ENCODE results near the gene ABHD11.
A peak's percentile ranks its signal among the peaks of the same experiment; 100 is the strongest.
"Not testable (repeated sequence)": the region's sequence is repeated elsewhere in the genome, so short reads cannot be mapped to it uniquely, and the experiment has no call there.

The ABHD11 gene

GRCh38 chr7:73722785-73723184, 15.8 kb downstream of the ABHD11 start:
- no peak for DNase-seq (ENCODE audit: low read depth)
- no peak overlapping the region for H3K4me3 ChIP-seq (ENCODE audit: low read depth, low read length)

DNA sequence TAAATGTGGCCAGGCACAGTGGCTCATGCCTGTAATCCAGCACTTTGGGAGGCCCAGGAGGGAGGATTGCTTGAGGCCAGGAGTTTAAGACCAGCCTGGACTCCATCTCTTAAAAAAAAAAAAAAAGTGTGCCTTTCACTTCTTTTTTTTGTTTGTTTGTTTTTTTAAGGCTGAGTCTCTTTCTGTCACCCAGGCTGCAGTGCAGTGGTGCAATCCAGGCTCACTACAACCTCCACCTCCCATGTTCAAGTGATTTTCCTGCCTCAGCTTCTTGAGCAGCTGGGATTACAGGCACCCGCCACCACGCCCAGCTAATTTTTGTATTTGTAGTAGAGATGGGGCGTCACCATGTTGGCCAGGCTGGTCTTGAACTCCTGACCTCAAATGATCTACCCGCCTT, 16.4 kb downstream of the ABHD11 start:
- not testable (repeated sequence) for DNase-seq (ENCODE audit: low read depth); H3K4me3 ChIP-seq (ENCODE audit: low read depth, low read length)

DNA sequence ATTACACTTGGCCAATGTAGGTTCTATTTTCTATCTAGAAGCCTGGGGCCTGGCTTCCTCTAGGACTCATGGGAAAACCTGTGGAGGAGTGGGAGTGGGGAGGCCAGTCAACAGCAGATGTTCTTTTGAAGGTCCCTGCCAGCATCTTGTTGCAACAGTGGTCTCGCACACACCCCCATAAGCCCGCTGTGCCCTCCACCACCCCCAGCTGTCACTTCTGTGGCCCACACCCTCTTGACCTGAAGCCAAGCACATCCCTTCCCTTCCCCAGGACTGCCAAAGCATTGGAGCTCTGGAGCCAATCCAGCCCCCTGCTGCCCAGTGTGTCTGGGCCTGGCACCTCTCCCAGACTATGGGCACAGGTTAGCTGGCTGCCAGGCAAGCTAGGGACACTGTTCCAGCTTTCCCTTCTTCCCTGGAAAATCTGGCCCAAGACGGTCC, 17.2 kb downstream of the ABHD11 start:
- no peak overlapping the region for H3K4me3 ChIP-seq (ENCODE audit: low read depth, low read length)
- DNase-seq (ENCODE audit: low read depth), result no peak

DNA sequence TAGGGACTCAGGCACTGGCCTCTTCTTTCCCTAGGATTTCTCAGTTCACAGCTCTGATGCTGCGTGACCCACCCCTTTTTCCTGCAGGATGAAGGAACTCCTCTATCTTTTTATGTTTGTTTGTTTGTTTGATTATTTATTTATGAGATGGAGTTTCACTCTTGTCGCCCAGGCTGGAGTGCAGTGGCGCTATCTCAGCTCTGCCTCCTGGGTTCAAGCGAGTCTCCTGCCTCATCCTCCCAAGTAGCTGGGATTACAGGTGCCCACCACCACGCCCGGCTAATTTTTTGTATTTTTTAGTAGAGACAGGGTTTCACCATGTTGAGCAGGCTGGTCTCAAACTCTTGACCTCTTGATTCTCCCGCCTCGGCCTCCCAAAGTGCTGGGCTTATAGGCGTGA, 18.2 kb downstream of the ABHD11 start:
- H3K4me3 ChIP-seq (ENCODE audit: low read depth, low read length); DNase-seq (ENCODE audit: low read depth): not testable (repeated sequence)

GRCh38 chr7:73719806-73720169, 18.8 kb downstream of the ABHD11 start:
- H3K4me3 ChIP-seq (ENCODE audit: low read depth, low read length), result peak overlapping the region; percentile 37
- no peak for DNase-seq (ENCODE audit: low read depth)

DNA sequence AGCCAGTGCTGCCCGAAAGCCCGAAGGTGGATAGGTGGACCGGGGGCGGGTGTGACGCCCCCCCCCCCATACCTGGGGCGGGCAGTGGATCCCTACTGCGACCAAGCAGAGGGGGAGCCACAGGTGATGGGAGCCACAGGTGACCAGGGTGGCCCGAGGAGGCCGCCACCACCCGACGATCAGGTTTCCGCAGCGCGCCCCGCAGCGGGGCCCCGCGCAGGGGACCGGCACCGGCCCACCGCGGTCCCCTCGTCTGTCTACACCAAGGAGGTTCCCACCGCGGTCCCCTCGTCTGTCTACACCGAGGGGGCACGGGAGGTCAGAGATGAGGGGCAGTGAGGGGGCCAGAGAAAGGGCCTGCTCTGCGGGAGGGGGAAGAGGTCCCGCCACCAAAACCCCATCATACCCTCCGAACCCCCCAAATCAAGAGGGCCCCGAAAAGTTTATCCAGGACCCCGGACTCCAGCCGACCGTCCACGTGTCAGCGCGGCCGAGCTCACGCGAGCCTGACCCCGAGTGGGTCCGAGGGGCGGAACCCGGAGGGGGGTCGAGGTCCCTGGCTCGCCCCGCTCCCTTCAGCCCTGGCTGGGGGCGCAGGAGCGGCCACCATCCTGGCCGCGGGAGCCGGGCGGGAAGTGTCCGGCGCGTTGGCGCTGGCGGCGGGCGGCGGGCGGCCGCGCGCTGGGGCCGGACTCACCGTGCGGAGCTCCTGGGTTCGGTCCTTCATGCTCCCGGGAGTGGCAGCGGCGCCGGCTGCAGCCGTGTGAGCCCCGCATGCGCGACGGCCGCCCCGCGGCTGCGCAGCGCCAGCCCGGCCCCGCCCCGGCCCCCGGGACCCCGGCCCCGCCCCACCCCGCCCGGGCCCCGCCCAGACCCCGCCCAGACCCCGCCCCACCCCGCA, 19.4 kb downstream of the ABHD11 start, which contains the start of gene STX1A:
TSS of gene STX1A (minus strand) at position 765 of the 901 bp plus-strand sequence. CDS start at position 727, 38 bp downstream.
- H3K4me3 ChIP-seq (ENCODE audit: low read depth, low read length), result peak within 1 kb of the TSS; percentile 81
- DNase-seq (ENCODE audit: low read depth), result no peak

DNA sequence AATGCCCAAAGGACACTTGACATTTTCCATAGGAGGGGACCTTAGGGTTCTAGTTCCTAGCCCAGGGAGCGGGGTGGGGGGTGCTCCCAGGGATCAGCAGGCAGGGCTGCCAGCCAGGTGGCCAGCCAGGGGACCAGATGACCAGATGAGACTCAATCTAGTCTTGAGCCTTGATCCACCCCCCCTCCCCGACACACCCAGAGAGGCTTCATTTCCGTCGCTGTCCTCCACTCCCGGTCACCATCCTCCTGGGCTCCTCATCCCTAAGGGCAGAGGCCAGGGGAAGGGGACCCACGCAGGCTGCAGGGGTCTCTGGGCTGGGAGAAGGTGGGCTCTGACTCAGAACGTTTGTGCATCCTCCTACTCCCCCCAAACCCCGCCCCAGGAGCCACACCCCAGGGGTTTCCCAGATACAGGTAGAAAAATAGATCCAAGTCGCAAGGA, 20.1 kb downstream of the ABHD11 start:
- DNase-seq (ENCODE audit: low read depth), result no peak
- peak overlapping the region; percentile 81 for H3K4me3 ChIP-seq (ENCODE audit: low read depth, low read length)

DNA sequence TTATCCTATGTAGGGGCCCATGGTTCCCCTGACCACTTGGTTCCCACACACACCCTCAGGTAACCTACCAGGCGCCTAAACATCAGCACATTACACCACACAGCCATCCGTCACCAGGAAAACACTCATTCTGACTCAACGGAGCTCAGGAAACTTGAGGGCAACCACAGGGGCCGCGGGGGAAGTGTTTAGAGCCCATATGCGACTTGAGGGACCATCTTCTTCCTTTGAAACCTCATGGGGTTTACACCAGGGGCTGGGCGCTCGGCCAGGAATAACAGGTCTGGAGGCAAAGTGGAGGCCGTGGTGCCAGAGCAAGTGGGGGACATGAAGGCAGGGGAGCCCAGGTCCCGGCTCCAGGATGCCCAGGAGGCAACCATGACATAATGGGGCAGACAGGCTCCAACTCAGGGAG, 20.6 kb downstream of the ABHD11 start:
- H3K4me3 ChIP-seq (ENCODE audit: low read depth, low read length), result peak overlapping the region; percentile 81
- DNase-seq (ENCODE audit: low read depth), result peak; percentile 81

DNA sequence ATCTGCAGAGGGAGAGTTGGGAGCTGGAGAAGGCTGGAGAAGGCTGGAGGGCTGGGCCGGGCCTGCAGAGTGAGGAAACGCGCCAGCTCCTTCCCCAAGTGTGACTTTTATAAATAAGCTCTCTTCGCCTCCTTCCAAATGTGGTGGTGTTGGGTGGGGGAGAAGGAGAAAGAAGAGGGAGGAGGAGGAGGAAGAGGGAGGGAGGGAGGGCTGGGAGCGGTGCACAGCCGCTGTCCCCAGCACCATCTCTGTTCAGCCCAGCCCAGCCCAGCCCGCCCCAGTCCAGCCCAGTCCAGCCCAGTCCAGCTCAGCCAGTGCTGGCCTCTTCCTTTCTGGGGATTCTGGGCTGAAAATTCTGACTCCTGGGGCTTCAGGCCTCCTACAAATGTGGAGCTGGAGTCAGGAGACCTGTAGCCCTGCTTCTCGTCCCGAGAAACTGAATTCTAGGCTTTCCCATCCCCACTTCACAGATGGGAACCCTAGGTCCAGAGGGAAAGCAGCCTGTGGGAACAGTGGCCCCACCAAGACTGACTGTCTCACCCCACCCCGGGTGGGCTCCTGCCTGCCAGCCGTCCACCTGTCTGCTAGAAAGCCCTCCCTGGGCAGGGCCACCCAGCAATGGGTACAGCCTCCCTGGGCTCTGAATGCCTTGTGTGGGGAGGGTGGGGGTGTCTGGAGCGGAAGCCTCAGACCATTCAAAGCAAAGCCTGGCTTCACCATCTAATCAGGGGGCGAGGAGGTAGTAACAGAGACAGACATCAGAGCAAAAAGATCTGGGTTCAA, 21.4 kb downstream of the ABHD11 start:
- peak overlapping the region; percentile 81 for H3K4me3 ChIP-seq (ENCODE audit: low read depth, low read length)
- DNase-seq (ENCODE audit: low read depth), result no peak

- no peak overlapping the region for H3K4me3 ChIP-seq (ENCODE audit: low read depth, low read length)
- DNase-seq (ENCODE audit: low read depth), result no peak
These were observed 22.2 kb downstream of the ABHD11 start for GRCh38 chr7:73716318-73716890.

DNA sequence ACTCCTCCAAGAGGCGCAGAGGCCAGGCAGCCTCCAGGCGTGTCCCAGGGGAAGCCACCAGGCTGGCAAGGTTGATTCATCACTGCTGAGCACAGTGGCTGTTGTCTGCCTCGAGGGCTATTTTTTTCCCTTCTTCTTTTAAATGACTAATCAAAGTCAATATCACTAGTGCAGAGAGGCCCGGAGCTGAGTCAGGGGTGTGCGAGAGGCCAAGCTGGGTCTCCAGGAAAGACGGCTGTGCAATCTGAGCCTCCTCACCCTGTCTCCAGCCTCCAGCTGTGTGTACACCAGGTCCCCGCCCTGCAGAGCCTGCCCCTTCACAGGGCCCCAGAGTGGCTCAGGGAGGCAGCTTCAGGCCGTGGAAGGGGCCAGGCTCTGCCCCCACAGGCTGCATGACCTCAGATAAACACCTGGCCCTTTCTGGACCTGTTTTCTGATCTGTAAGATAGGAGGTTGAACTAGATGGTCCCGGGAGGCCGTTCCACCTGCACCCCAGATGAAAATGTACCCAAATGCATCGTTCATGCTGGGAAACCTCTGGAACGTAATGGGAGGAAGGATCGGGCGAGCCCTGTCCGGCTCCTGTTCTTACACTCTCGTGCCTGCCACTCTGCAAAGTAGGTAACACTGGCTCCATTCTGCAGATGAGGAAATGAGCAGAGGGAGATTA, 22.8 kb downstream of the ABHD11 start:
- no peak overlapping the region for H3K4me3 ChIP-seq (ENCODE audit: low read depth, low read length)
- DNase-seq (ENCODE audit: low read depth), result peak; percentile 96

DNA sequence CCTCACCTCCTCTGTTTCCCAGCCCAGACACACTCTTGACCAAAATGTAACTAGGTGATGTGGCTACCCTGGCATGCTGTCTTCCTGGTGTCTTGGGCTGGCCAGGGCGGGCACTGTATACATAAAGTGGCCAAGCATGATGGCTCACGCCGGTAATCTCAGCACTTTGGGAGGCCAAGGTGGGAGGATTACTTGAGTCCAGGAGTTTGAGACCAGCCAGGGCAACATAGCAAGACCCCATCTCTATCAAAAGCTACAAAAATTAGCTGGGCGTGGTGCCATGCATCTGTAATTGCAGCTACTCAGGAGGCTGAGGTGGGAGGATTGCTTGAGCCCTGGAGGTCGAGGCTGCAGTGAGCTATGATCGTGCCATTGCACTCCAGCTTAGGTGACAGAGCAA, 25.3 kb downstream of the ABHD11 start:
- not testable (repeated sequence) for H3K4me3 ChIP-seq (ENCODE audit: low read depth, low read length); DNase-seq (ENCODE audit: low read depth)

GRCh38 chr7:73712773-73713172, 25.8 kb downstream of the ABHD11 start:
- no peak for DNase-seq (ENCODE audit: low read depth)
- no peak overlapping the region for H3K4me3 ChIP-seq (ENCODE audit: low read depth, low read length)

GRCh38 chr7:73708961-73709549, 29.5 kb downstream of the ABHD11 start:
- DNase-seq (ENCODE audit: low read depth), result no peak

GRCh38 chr7:73707045-73707631, 31.5 kb downstream of the ABHD11 start:
- no peak overlapping the region for H3K4me3 ChIP-seq (ENCODE audit: low read depth, low read length)
- no peak for DNase-seq (ENCODE audit: low read depth)

More at GRCh38 chr7:73708961-73709549, 29.5 kb downstream of the ABHD11 start:
- H3K4me3 ChIP-seq (ENCODE audit: low read depth, low read length), result no peak overlapping the region

DNA sequence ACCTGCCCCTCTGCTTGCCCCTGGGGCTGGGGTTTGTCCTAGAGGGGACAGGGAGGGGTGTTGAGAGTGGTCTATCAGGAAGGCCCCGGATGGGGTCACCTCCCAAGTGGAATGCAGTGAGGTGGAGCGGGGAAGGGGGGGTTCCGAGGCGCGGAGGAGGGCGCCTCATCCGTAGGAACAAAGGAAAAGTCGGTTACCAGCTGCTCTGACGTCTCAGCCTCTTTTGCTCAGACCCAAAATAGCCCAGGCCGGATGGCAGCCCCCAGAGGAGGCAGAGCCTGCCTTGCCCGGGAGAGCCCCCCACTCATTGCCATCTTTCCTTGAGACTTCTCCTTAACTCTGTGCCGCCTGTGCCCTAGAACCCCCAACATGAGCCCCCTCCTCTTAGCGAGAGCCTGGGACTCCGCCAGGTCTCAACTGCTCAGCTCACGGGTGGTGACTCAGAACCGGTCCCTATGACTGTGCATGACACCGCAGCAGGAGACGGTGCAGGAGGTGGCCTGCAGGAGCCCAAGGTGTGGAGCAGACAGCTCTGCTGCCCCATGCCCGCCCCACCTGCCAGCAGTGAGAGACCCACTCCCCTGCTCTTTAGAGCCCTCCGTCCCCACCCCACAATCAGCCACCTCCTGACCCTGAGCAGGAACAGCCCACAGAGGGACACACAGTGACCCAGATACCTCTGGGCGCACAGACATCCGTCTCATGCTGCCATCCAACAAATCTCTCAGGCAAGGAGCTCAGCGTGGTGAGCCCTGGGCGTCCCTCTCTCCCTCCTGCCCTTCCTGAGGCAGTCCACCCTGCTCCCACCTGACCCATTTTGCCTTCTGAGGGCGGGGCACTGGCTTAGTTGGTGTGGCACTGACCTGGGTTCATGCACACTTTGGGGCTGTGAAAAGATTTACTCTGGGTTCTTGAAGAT, 32.2 kb downstream of the ABHD11 start:
- DNase-seq (ENCODE audit: low read depth), result no peak
- H3K4me3 ChIP-seq (ENCODE audit: low read depth, low read length), result no peak overlapping the region

- DNase-seq (ENCODE audit: low read depth), result no peak
- no peak overlapping the region for H3K4me3 ChIP-seq (ENCODE audit: low read depth, low read length)
These were observed 33.1 kb downstream of the ABHD11 start for GRCh38 chr7:73705551-73705920.

All from skeletal muscle cell (primary cell).